HG03095 (cell line): Measurements from ENCODE around the gene ARID3B.
"Not testable (repeated sequence)": the region's sequence is repeated elsewhere in the genome, so short reads cannot be mapped to it uniquely, and the experiment has no call there.

Experiments
- ATAC-seq: cut with Tn5 transposase; IDR thresholded peaks from one replicate; pipeline ENCODE4 v1.9.1; 2021; ENCODE audit warnings: moderate library complexity; ENCODE audit not compliant: unreplicated experiment

Gene ARID3B

GRCh38 chr15:74618841-74619596, 78.0 kb downstream of the ARID3B start:
- no peak for ATAC-seq

GRCh38 chr15:74619916-74620635, 79.1 kb downstream of the ARID3B start:
- no peak for ATAC-seq

GRCh38 chr15:74620636-74621545, 79.9 kb downstream of the ARID3B start:
- ATAC-seq: no peak

- ATAC-seq: no peak
Measured at GRCh38 chr15:74621546-74621920, 80.5 kb downstream of the ARID3B start.

GRCh38 chr15:74621936-74622335, 80.9 kb downstream of the ARID3B start:
- no peak for ATAC-seq

- ATAC-seq: no peak
Measured at GRCh38 chr15:74622758-74623157, 81.7 kb downstream of the ARID3B start.

- no peak for ATAC-seq
Measured at GRCh38 chr15:74624020-74624602, 83.1 kb downstream of the ARID3B start.

- no peak for ATAC-seq
Measured at GRCh38 chr15:74625693-74626092, 84.7 kb downstream of the ARID3B start.

- ATAC-seq: no peak
Measured at GRCh38 chr15:74626336-74626735, 85.3 kb downstream of the ARID3B start.

- peak; percentile 50 for ATAC-seq
Measured at GRCh38 chr15:74626752-74627692, 86.0 kb downstream of the ARID3B start.

GRCh38 chr15:74627766-74628165, 86.7 kb downstream of the ARID3B start:
- ATAC-seq: no peak

- ATAC-seq: no peak
Measured at GRCh38 chr15:74628199-74628598, 87.2 kb downstream of the ARID3B start.

GRCh38 chr15:74628949-74629348, 87.9 kb downstream of the ARID3B start:
- no peak for ATAC-seq

- ATAC-seq: not testable (repeated sequence)
Measured at GRCh38 chr15:74629696-74630095, 88.7 kb downstream of the ARID3B start.

GRCh38 chr15:74630284-74631086, 89.5 kb downstream of the ARID3B start:
- ATAC-seq: no peak

- no peak for ATAC-seq
Measured at GRCh38 chr15:74631087-74631385, 90.0 kb downstream of the ARID3B start.

GRCh38 chr15:74631408-74631807, 90.4 kb downstream of the ARID3B start:
- ATAC-seq: no peak

- no peak for ATAC-seq
Measured at GRCh38 chr15:74631935-74632560, 91.0 kb downstream of the ARID3B start.

- ATAC-seq: no peak
Measured at GRCh38 chr15:74632601-74633000, 91.6 kb downstream of the ARID3B start.
